NCI-H345 treated with DMSO at 0.1 percent for 48 hours (cell line): Measurements from ENCODE around the gene GPN3.
"Not testable (repeated sequence)": the region's sequence is repeated elsewhere in the genome, so short reads cannot be mapped to it uniquely, and the experiment has no call there.

Source experiments
- DNase-seq: peaks from one replicate; lab custom pipeline; 2025; ENCODE audit not compliant: unreplicated experiment; lab: John Stamatoyannopoulos, UW

The GPN3 gene

DNA sequence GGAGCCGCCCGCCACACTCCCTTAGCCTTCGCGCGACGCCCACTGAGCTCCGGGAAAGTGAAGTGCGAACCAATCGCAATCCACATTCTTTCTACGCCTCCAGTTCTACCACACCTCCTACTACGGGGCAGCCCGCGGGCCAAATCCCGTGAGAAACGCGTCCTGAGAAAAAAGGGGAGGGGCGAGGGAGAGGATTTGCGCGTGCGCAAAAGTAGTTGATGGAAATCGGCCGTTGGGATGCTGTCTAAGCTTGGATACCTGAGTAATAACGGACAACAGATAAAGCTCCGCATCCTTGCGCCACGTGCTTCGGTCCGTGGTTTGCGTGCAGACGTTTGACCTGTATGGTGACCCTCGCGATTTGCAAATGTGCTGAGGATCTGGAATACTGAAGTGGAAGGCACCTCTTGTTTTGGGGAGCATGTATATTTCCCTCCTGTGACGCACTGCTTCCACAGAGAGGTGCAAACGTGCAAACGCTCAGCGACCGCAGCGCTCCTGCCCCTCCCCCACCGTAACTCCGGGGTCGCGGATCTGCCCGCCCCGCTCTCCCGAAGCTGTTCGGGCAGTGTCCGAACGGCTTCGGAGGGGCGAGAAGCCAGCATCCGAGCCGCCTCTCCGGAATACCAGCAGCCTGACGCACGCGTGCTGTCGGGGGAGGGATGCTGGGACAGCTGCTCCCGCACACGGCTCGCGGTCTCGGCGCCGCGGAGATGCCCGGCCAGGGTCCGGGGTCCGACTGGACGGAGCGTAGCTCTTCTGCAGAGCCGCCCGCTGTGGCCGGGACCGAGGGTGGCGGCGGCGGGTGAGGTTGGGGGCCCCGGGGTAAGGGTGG lies at the start of gene GPN3, which contains the start of gene FAM216A:
Gene GPN3, minus strand, starts transcription at position 44 of the 835 bp plus-strand sequence. CDS start 54 bp downstream, outside the sequence.
Gene FAM216A, plus strand, starts transcription at position 632 of the 835 bp plus-strand sequence. Its CDS starts 31 bp downstream, at position 663.
- DNase-seq, result peak; percentile 97

GRCh38 chr12:110516995-110517394 lies 48.9 kb upstream of the GPN3 start:
- DNase-seq, result no peak

DNA sequence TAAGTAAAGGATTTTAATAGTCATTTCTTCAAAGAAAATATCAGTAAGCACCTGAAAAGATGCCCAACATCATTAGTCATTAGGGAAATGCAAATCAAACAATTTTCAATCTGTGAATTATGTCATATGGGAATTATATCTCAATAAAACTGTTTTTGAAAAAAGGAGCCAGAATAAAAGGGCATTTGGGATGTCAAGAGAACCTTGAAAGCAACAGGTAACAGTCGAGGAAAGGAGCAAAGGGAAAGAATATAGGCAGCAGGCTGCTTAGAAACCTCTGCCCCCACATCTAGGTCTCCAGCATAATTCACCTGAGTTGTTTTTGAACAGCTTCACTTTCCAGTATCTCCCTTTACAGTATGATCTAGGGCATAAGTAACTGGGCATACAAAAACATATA lies 46.3 kb upstream of the GPN3 start:
- no peak for DNase-seq

DNA sequence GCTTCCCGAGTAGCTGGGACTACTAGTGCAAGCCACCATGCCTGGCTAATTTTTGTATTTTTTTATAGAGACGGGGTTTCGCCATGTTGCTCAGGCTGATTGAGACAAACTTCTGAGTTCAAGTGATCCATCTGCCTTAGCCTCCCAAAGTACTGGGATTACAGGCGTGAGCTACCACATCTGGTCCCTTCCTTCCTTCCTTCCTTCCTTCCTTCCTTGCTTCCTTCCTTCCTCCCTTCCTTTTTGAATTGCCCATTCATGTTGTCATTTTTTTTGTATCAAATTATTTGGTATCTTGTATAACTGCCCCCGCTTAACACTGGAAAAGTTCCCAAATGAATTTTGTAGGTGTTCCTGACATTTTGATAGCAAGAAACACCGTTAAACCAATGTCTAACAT lies 45.8 kb upstream of the GPN3 start:
- no peak for DNase-seq

- no peak for DNase-seq
Observed at GRCh38 chr12:110508071-110508586, 40.1 kb upstream of the GPN3 start.

DNA sequence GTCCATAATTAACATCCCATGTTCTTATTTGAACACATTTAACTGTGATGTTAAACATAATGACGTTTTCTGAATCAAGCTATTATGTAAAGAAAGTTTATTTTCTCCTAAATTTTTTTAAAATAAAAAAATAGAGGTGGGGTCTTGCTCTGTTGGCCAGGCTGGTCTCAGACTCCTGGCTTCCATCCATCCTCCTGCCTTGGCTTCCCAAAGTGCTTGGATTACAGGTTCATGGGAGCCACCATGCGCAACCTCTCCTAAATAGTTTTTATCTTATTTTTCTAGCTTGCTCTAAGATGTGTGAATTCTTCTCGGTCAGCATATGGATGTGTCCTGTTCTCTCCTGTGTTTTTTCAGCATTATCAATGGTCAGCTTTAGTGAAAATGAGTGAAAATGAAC lies 37.3 kb upstream of the GPN3 start:
- no peak for DNase-seq

DNA sequence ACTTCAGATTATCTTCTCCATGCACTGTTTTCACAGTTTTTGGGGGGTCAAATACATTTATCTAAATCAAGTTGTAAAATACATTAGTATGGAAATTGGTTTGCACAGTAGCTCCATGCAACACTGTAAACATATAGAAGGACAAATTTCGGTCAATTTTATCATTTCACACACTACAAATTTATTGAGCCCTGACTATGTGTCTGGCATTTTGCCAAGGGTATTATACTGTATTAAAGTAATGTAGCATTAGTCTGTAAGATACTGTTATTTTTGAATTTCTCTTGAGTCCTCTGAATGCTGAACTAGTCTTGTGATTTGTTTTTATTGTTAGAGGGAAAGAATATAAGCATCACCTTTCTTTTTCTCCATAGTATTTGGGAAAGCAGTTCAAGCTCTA lies 35.4 kb upstream of the GPN3 start:
- no peak for DNase-seq

DNA sequence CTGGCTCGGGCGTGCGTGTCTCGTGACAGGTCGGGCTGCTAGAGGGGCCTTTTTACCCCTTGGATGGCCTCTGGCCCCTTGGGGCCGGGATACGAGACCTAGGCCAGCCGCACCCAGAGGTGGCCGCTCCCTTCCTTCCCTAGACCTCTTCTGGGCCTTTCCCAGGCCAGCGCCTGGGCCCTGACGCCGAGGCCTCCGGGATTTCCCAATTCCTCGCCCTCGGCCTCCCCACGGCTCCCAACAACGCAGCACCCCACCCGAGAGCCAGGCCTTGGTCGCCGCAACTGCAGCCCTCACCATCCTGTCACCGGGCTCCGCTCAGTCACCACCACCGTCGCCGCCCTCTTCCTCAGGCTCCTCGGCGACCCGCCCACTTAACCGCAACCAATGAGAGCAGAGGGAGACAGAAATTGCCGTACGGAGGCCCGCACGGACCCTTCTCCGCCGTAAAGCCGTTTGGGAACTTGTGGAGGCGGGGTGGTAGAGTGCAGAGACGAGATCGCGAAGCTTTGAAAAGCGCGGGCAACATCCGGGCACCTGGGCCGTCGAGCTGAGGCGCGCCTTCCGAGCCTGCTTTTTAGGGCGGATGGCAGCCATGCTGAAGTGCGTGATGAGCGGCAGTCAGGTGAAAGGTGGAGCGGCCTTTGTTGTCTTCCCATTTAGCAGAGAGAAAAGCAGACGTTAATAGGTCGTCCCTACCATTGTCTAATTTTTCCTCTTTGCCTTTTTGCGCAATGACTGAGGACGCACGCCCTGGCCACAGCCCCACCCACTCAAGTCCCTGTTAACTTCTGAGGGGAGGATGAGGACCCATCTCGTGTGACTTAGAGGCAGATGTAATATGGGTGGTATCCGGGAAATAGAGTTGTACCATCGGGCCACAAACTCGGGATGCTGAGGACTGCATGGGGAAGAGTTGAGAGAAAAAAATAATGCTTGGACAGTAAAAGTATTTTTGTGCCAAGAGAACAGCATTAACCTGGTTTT lies 34.0 kb upstream of the GPN3 start, which contains the start of the genes RAD9B and VPS29:
Gene RAD9B, plus strand, starts transcription at position 580 of the 987 bp plus-strand sequence. Its CDS starts 7 bp downstream, at position 587.
Gene VPS29, minus strand, starts transcription at position 360 of the 987 bp plus-strand sequence. Its CDS starts 60 bp downstream, at position 300.
- peak; percentile 96 for DNase-seq

DNA sequence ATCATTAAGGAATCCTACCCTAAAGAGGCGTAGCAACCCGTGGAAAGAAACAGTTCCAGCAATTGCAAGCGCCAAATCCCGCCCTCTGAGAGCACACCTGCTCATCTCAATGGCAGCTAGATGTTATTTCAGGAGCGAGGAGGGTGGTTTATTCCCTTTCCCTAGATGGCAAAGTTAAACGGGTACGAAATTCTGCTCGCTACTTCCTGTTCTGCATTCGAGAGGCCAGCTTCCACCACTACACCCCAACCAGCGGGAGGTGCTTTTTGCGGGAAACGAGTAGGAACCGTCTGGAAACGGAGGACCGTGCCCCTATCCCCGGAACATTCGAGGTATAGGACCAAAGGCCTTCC lies 33.3 kb upstream of the GPN3 start:
- peak; percentile 31 for DNase-seq

GRCh38 chr12:110498984-110499706 lies 31.1 kb upstream of the GPN3 start:
- DNase-seq, result no peak

DNA sequence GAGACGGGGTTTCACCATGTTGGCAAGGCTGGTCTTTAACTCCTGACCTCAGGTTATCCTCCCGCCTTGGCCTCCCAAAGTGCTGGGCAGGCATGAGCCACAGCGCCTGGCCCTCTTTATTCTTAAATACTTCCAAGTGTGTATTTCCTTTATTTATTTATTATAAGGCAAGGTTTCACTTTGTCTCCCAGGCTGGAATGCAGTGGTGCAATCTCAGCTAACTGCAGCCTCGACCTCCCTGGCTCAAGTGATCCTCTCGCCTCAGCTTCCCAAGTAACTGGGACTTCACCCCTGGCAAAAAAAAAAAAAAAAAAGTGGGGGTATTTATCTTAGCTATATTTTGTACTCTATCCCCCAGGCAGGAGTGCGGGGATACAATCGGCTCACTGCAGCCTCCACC lies 7.4 kb upstream of the GPN3 start:
- no peak for DNase-seq

GRCh38 chr12:110467847-110468213 lies 227 bp downstream of the GPN3 start:
- DNase-seq, result no peak

DNA sequence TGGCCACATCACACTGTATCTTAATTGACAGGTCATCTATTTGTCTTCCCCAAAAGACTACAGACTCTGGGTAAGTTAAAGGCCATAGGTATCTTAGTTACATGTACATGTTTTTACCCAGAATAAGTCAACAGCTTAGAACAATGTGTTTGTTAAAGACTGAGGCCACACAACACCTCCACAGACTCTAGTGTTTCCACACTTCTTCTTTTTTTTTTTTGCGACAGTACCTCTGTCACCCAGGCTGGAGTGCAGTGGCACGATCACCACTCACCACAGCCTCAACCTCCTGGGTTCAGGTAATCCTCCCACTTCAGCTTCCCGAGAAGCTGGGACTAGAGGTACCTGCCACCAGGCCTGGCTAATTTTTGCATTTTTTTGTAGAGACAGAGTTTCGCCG lies 1.3 kb downstream of the GPN3 start:
- DNase-seq, result no peak

DNA sequence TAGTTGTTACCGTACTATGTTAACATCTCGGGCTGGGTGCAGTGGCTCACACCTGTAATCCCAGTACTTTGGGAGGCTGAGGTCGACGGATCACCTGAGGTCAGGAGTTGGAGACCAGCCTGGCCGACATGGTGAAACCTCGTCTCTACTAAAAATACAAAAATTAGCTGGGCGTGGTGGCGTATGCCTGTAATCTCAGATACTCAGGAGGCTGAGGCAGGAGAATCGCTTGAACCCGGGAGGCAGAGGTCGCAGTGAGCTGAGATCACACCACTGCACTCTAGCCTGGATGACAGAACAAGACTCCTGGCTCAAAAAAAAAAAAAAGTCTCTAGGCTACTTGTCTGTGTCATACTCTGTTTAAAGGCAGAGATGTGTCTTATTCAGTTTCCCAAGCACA lies 2.3 kb downstream of the GPN3 start:
- DNase-seq, result not testable (repeated sequence)

DNA sequence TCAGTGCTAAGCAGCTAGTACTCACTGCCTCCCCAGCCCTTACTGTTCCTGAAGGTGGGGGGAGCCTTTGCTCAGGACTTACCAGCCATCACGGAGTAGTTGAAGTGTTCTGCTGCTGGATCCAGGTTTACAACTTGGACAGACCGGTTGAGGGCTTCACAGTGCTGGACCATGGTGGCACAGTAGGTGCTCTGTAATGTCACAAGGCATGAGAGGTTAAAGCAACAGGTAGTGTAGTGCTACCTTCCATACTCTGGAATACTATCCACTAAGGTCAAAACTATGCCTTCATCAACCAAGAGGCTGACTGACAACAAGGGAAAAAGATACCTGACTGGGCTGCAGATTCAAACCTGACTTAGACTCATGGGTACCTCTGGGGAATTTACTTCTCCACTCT lies 3.0 kb downstream of the GPN3 start:
- DNase-seq, result no peak

- not testable (repeated sequence) for DNase-seq
Observed at GRCh38 chr12:110461189-110461588, 6.9 kb downstream of the GPN3 start.

DNA sequence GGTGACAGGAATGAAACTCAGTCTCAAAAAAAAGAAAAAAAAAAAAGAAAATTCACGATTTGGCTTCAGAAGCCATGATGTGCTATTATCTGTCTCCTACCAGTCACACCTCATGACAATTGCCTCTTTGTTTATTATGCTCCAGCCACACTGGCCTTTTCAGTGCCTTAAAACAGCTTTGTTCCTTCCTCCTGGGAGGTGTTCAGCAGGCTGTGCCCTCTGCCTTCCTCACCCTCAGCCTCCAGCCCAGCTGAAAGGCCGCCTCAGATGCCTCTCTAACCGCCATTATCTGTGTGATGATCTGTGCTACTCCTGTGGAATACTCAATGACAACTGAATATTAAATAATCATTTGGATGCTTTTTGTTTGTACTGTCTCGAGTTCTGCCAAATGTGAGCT lies 9.3 kb downstream of the GPN3 start:
- no peak for DNase-seq

DNA sequence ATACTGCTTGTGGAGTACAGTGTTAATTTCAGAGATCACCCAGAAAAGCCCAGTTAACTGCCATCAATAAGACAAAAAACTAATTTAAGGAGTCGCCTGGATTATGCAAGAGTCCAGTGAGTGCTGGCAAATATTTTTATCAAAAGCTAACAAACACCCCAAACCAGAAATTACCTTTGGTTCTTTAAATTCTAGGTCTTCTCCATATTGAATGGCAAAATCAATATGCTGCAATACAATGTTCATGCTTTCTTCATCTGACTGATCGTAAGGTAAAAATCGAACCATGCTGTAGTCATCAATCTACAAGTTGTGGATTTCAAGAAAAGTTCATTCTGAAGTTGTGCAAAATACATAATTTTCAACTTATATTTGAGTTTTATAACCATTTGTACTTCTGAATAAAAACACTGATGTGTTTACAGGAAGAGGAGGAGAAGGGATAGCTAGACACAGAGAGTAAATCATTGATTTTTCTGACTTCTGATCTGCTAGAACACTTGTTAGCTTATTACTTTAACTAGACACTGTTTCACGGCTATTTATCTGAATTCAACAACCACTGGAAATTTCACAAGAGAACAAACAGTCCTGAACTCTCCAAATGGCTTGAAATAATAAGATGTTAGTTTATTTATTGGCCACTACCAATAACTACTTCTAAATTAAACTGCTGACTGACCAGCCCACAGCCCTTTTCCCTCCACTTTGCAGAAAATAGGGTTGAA lies 14.3 kb downstream of the GPN3 start:
- DNase-seq, result no peak

GRCh38 chr12:110451263-110451662 lies 16.8 kb downstream of the GPN3 start:
- no peak for DNase-seq
